Stomach (tissue), 9 donors: Measurements from ENCODE around the gene TUB. TPM values are rescaled to one million over a fixed set of nuclear protein-coding genes. Genes with fewer than 3 reads are reported as not detected.

ENCODE experiments used
- DNase-seq, 2 donors: peaks; one replicate each; pipeline versions ENCODE4 v3.0.0 to v3.0.0-alpha.2; 2013 to 2019
- H3K27ac ChIP-seq, 5 donors: fragments of 200-600 bp in 4 of 5; sonication (generic) in 4 of 5; one replicate each; pipeline ENCODE4 v1.5.1; 2013 to 2019; ENCODE audit warnings: mild to moderate bottlenecking in 1 of 5, moderate library complexity in 1 of 5
- H3K27me3 ChIP-seq, 3 donors: fragments of 200-600 bp; sonication (generic); one replicate each; pipeline ENCODE4 v1.5.1; 2017 to 2019; ENCODE audit warnings: mixed run types in 1 of 3
- H3K36me3 ChIP-seq, 4 donors: fragments of 200-600 bp; sonication (generic); 1 replicate in 3 of 4; 2 replicates in 1 of 4; pipeline ENCODE4 v1.5.1; 2016 to 2019
- H3K4me1 ChIP-seq, 4 donors: fragments of 200-600 bp; sonication (generic); one replicate each; pipeline ENCODE4 v1.5.1; 2016 to 2019
- H3K4me3 ChIP-seq, 4 donors: fragments of 200-600 bp; sonication (generic) in 3 of 4; one replicate each; pipeline ENCODE4 v1.5.1; 2016 to 2019; ENCODE audit warnings: mild to moderate bottlenecking in 1 of 4
- H3K9me3 ChIP-seq, 4 donors: fragments of 200-600 bp; sonication (generic); one replicate each; pipeline ENCODE4 v1.5.1; 2016 to 2019
- CTCF ChIP-seq, 7 experiments: fragments of 450-650 bp in 4 of 7; fragments of 200-600 bp in 3 of 7; sonication (generic) in 3 of 7; IDR thresholded peaks; one replicate each; pipeline ENCODE4 v1.5.1; 2016 to 2019; ENCODE audit warnings: antibody characterized with exemption in 7 of 7, control low read depth in 2 of 7, mild to moderate bottlenecking in 1 of 7
- EP300 ChIP-seq: sonication (generic); formaldehyde crosslinking; IDR thresholded peaks from one replicate; pipeline ENCODE4 v1.6.1; 2017; ENCODE audit warnings: antibody characterized with exemption
- POLR2A ChIP-seq, 4 donors: fragments of 450-650 bp; IDR thresholded peaks; one replicate each; pipeline ENCODE4 v1.6.1; 2016; ENCODE audit warnings: antibody characterized with exemption in 4 of 4, control low read depth in 2 of 4, mild to moderate bottlenecking in 1 of 4, moderate library complexity in 1 of 4
- POLR2AphosphoS5 ChIP-seq, 3 donors: sonication (generic); formaldehyde crosslinking; IDR thresholded peaks; one replicate each; pipeline ENCODE4 v1.6.1; 2016; ENCODE audit warnings: antibody characterized with exemption in 3 of 3
- WGBS, 5 donors: extraction: QIAGEN DNeasy Blood & Tissue Kit in 3 of 5; methylation state at CpG; one replicate each; pipeline versions ENCODE4 v1.1.5 to v1.1.7; 2013 to 2018; 5-methylcytosine and 5-hydroxymethylcytosine counted together
- intact Hi-C: fragments of 100-400 bp; cut with DNase I; formaldehyde crosslinking; loops from one replicate; pipeline ENCODE4 v1.15.1; 2023; ENCODE audit warnings: low total_unique reads
- polyA plus RNA-seq, 3 donors: library from polyadenylated mRNA; stranded (reverse); fragments of 200-250 nt; gene quantifications; one replicate each; pipeline ENCODE4 v1.2.3, GENCODE V29; 2013
- total RNA-seq, 5 donors: library from RNA; depleted of rRNA; stranded (reverse); fragments of >200 nt; gene quantifications; one replicate each; pipeline versions ENCODE4 v1.1.0 to v1.2.3, GENCODE V29; 2014 to 2016
- donor health status: healthy with polysubstance abuse.
- donor health status: Bipolar disorder and iron deficiency.
- donor health status: healthy.

TUB gene
- total and polyA plus RNA-seq, 8 donors, result under 0.01 to 12.1 (median 1.4) TPM; not detected in 1

- intact Hi-C loops, result no loop called here
- Histone ChIP-seq H3K9me3 (no peaks in the 10 kb centered on the region), H3K4me1 (no peaks in the 10 kb centered on the region), H3K36me3 (peaks cover 0 to 82% (median 66%) of the 10 kb centered on the region in 4 donors), H3K27me3 (no peaks in the 10 kb centered on the region), H3K4me3 (no peak overlapping the region), H3K27ac (no peak overlapping the region)
- WGBS, 5 donors, result 93 to 97% (median 96%) methylated on average over 11 of the region's 11 CpGs
- no peak for TF ChIP-seq POLR2AphosphoS5 (IDR thresholded peaks at IDR 0.05)
- TF ChIP-seq EP300, result no peak
- TF ChIP-seq POLR2A (IDR thresholded peaks at IDR 0.05), result no peak
- TF ChIP-seq CTCF (IDR thresholded peaks at IDR 0.05), result no peak
- peak; percentile 1 to 9 for DNase-seq
These were observed 20.4 kb downstream of the TUB start for GRCh38 chr11:8101421-8101820.

- H3K4me3 ChIP-seq, result no peak overlapping the region
- intact Hi-C loops, result no loop called here
These were observed 21.4 kb downstream of the TUB start for GRCh38 chr11:8102296-8102915.

GRCh38 chr11:8102965-8103364, 22.0 kb downstream of the TUB start:
- peaks cover 0 to 81% (median 63%) of the 10 kb centered on the region in 4 donors for H3K36me3 ChIP-seq
- no peaks in the 10 kb centered on the region for H3K4me1 ChIP-seq
- no peak overlapping the region for H3K4me3 ChIP-seq
- H3K9me3 ChIP-seq, result no peaks in the 10 kb centered on the region
- TF ChIP-seq POLR2A (IDR thresholded peaks at IDR 0.05) (no peak), POLR2AphosphoS5 (IDR thresholded peaks at IDR 0.05) (no peak)
- no peak overlapping the region for H3K27ac ChIP-seq
- H3K27me3 ChIP-seq, result no peaks in the 10 kb centered on the region
- intact Hi-C loops, result no loop called here
- no peak for DNase-seq
- WGBS, 5 donors, result 79 to 90% (median 86%) methylated on average over 7 of the region's 7 CpGs

More at GRCh38 chr11:8102296-8102915, 21.4 kb downstream of the TUB start:
- H3K27me3 ChIP-seq, result no peaks in the 10 kb centered on the region
- H3K9me3 ChIP-seq, result no peaks in the 10 kb centered on the region
- peak in 1 of 2 donors; percentile 9 for DNase-seq
- H3K27ac ChIP-seq, result no peak overlapping the region
- no peaks in the 10 kb centered on the region for H3K4me1 ChIP-seq
- no peak for TF ChIP-seq POLR2AphosphoS5 (IDR thresholded peaks at IDR 0.05)
- TF ChIP-seq POLR2A (IDR thresholded peaks at IDR 0.05), result no peak
- TF ChIP-seq CTCF (IDR thresholded peaks at IDR 0.05), result no peak
- TF ChIP-seq EP300, result no peak
- peaks cover 0 to 82% (median 66%) of the 10 kb centered on the region in 4 donors for H3K36me3 ChIP-seq

- DNase-seq, result no peak
- intact Hi-C loops, result no loop called here
- no peak for TF ChIP-seq CTCF (IDR thresholded peaks at IDR 0.05)
- no peak for TF ChIP-seq POLR2AphosphoS5 (IDR thresholded peaks at IDR 0.05)
- TF ChIP-seq POLR2A (IDR thresholded peaks at IDR 0.05), result no peak
- no peak for TF ChIP-seq EP300
- Histone ChIP-seq H3K4me1 (no peaks in the 10 kb centered on the region), H3K4me3 (no peak overlapping the region), H3K36me3 (peaks cover 0 to 77% (median 61%) of the 10 kb centered on the region in 4 donors), H3K9me3 (no peaks in the 10 kb centered on the region), H3K27ac (no peak overlapping the region), H3K27me3 (no peaks in the 10 kb centered on the region)
- WGBS, 5 donors, result 69 to 100% (median 94%) methylated on average over 2 of the region's 2 CpGs
These were observed 22.9 kb downstream of the TUB start for GRCh38 chr11:8103909-8104308.

GRCh38 chr11:8105133-8105532, 24.1 kb downstream of the TUB start:
- WGBS, 5 donors, result 78 to 91% (median 87%) methylated on average over 4 of the region's 4 CpGs
- Histone ChIP-seq H3K27me3 (no peaks in the 10 kb centered on the region), H3K4me3 (no peak overlapping the region), H3K9me3 (no peaks in the 10 kb centered on the region), H3K27ac (no peak overlapping the region), H3K36me3 (peaks cover 0 to 88% (median 62%) of the 10 kb centered on the region in 4 donors), H3K4me1 (no peaks in the 10 kb centered on the region)
- intact Hi-C loops, result no loop called here
- no peak for DNase-seq
- TF ChIP-seq POLR2AphosphoS5 (IDR thresholded peaks at IDR 0.05), result no peak
- TF ChIP-seq POLR2A (IDR thresholded peaks at IDR 0.05), result no peak
- TF ChIP-seq EP300, result no peak
- no peak for TF ChIP-seq CTCF (IDR thresholded peaks at IDR 0.05)
